ENCODE measurements around the gene FRS3.

Gene FRS3

GRCh38 chr6:41757271-41757670, 22.4 kb downstream of the FRS3 start:
- Histone ChIP-seq H3K4me3 (IDR thresholded peaks at IDR 0.05; ENCODE audit: insufficient read depth, low read depth, low read length) (no peak overlapping the region), H4K20me1 (ENCODE audit: insufficient read depth) (no peaks in the 10 kb centered on the region), H3K36me3 (ENCODE audit: insufficient read depth) (no peaks in the 10 kb centered on the region), H2AFZ (ENCODE audit: low read depth) (no peak overlapping the region), H3K4me2 (no peak overlapping the region), H3K79me2 (ENCODE audit: insufficient read depth, low read depth) (no peaks in the 10 kb centered on the region), H3K27me3 (ENCODE audit: insufficient read depth, low read depth) (no peaks in the 10 kb centered on the region), H3K9ac (no peak overlapping the region), H3K27ac (no peak overlapping the region), H3K4me1 (ENCODE audit: low read depth, poor library complexity, severe bottlenecking) (no peaks in the 10 kb centered on the region)
- no peak for TF ChIP-seq CTCF (conservative IDR thresholded peaks at IDR 0.05; ENCODE audit: low read depth, low read length)

GRCh38 chr6:41756354-41756753, 23.3 kb downstream of the FRS3 start:
- TF ChIP-seq CTCF (conservative IDR thresholded peaks at IDR 0.05; ENCODE audit: low read depth, low read length), result no peak
- H3K4me2 ChIP-seq, result no peak overlapping the region
- no peaks in the 10 kb centered on the region for H3K79me2 ChIP-seq (ENCODE audit: insufficient read depth, low read depth)
- H4K20me1 ChIP-seq (ENCODE audit: insufficient read depth), result no peaks in the 10 kb centered on the region
- no peaks in the 10 kb centered on the region for H3K27me3 ChIP-seq (ENCODE audit: insufficient read depth, low read depth)
- no peaks in the 10 kb centered on the region for H3K4me1 ChIP-seq (ENCODE audit: low read depth, poor library complexity, severe bottlenecking)
- H3K36me3 ChIP-seq (ENCODE audit: insufficient read depth), result no peaks in the 10 kb centered on the region
- H2AFZ ChIP-seq (ENCODE audit: low read depth), result no peak overlapping the region
- H3K9ac ChIP-seq, result no peak overlapping the region
- H3K27ac ChIP-seq, result no peak overlapping the region
- H3K4me3 ChIP-seq (IDR thresholded peaks at IDR 0.05; ENCODE audit: insufficient read depth, low read depth, low read length), result no peak overlapping the region

GRCh38 chr6:41755895-41756294, 23.8 kb downstream of the FRS3 start:
- Histone ChIP-seq H3K27me3 (ENCODE audit: insufficient read depth, low read depth) (no peaks in the 10 kb centered on the region), H3K36me3 (ENCODE audit: insufficient read depth) (no peaks in the 10 kb centered on the region), H4K20me1 (ENCODE audit: insufficient read depth) (no peaks in the 10 kb centered on the region), H2AFZ (ENCODE audit: low read depth) (no peak overlapping the region), H3K79me2 (ENCODE audit: insufficient read depth, low read depth) (no peaks in the 10 kb centered on the region), H3K4me3 (IDR thresholded peaks at IDR 0.05; ENCODE audit: insufficient read depth, low read depth, low read length) (no peak overlapping the region), H3K4me2 (no peak overlapping the region), H3K9ac (no peak overlapping the region), H3K4me1 (ENCODE audit: low read depth, poor library complexity, severe bottlenecking) (no peaks in the 10 kb centered on the region), H3K27ac (no peak overlapping the region)
- TF ChIP-seq CTCF (conservative IDR thresholded peaks at IDR 0.05; ENCODE audit: low read depth, low read length), result no peak

GRCh38 chr6:41750374-41750773, 29.3 kb downstream of the FRS3 start:
- no peak for TF ChIP-seq CTCF (conservative IDR thresholded peaks at IDR 0.05; ENCODE audit: low read depth, low read length)
- Histone ChIP-seq H3K4me1 (ENCODE audit: low read depth, poor library complexity, severe bottlenecking) (no peaks in the 10 kb centered on the region), H4K20me1 (ENCODE audit: insufficient read depth) (no peaks in the 10 kb centered on the region), H3K9ac (no peak overlapping the region), H3K4me3 (IDR thresholded peaks at IDR 0.05; ENCODE audit: insufficient read depth, low read depth, low read length) (no peak overlapping the region), H3K27me3 (ENCODE audit: insufficient read depth, low read depth) (no peaks in the 10 kb centered on the region), H2AFZ (ENCODE audit: low read depth) (no peak overlapping the region), H3K79me2 (ENCODE audit: insufficient read depth, low read depth) (no peaks in the 10 kb centered on the region), H3K4me2 (no peak overlapping the region), H3K27ac (no peak overlapping the region), H3K36me3 (ENCODE audit: insufficient read depth) (no peaks in the 10 kb centered on the region)

- no peak overlapping the region for H3K9ac ChIP-seq
- H3K79me2 ChIP-seq (ENCODE audit: insufficient read depth, low read depth), result no peaks in the 10 kb centered on the region
- H3K27ac ChIP-seq, result no peak overlapping the region
- no peak overlapping the region for H3K4me2 ChIP-seq
- H2AFZ ChIP-seq (ENCODE audit: low read depth), result no peak overlapping the region
- H3K4me1 ChIP-seq (ENCODE audit: low read depth, poor library complexity, severe bottlenecking), result no peaks in the 10 kb centered on the region
- H3K4me3 ChIP-seq (IDR thresholded peaks at IDR 0.05; ENCODE audit: insufficient read depth, low read depth, low read length), result no peak overlapping the region
- no peaks in the 10 kb centered on the region for H3K36me3 ChIP-seq (ENCODE audit: insufficient read depth)
- no peaks in the 10 kb centered on the region for H3K27me3 ChIP-seq (ENCODE audit: insufficient read depth, low read depth)
- no peaks in the 10 kb centered on the region for H4K20me1 ChIP-seq (ENCODE audit: insufficient read depth)
- no peak for TF ChIP-seq CTCF (conservative IDR thresholded peaks at IDR 0.05; ENCODE audit: low read depth, low read length)
Measured at GRCh38 chr6:41748542-41748941, 31.2 kb downstream of the FRS3 start.

Measured in KMS-11 (cell line).